Right atrium auricular region (tissue), 2 donors: ENCODE results near the gene ADK. TPM values are rescaled to one million over a fixed set of nuclear protein-coding genes. Genes with fewer than 3 reads are reported as not detected.

Source experiments
- DNase-seq: peaks from one replicate; pipeline ENCODE4 v3.0.0-alpha.2; 2019; ENCODE audit warnings: low spot score
- H3K27ac ChIP-seq, 2 donors: fragments of 200-600 bp; sonication (generic); 1 replicate in 1 of 2; 2 replicates in 1 of 2; pipeline ENCODE4 v1.5.1; 2016 to 2019
- H3K27me3 ChIP-seq, 2 donors: fragments of 200-600 bp; sonication (generic); one replicate each; pipeline versions ENCODE4 v1.5.1 to v1.6.0; 2017 to 2019
- H3K36me3 ChIP-seq: fragments of 200-600 bp; sonication (generic); one replicate; pipeline ENCODE4 v1.5.1; 2016
- H3K4me1 ChIP-seq, 2 donors: fragments of 200-600 bp; sonication (generic); one replicate each; pipeline versions ENCODE4 v1.5.1 to v1.6.0; 2017 to 2019
- H3K4me3 ChIP-seq, 2 donors: fragments of 200-600 bp; sonication (generic); 1 replicate in 1 of 2; 2 replicates in 1 of 2; pipeline ENCODE4 v1.5.1; 2017 to 2019; ENCODE audit warnings: mild to moderate bottlenecking in 1 of 2, moderate library complexity in 1 of 2
- H3K9me3 ChIP-seq, 2 donors: fragments of 200-600 bp; sonication (generic); one replicate each; pipeline ENCODE4 v1.5.1; 2019
- total RNA-seq, 2 donors: library from RNA; depleted of rRNA; stranded (reverse); fragments of >200 nt; gene quantifications; one replicate each; pipeline ENCODE4 v1.1.0, GENCODE V29; 2016
- TF ChIP-seq, protein P1 (sequence below), 2 donors: fragments of 200-600 bp; sonication (generic); IDR thresholded peaks; one replicate each; pipeline ENCODE4 v1.5.1; 2019; ENCODE audit warnings: antibody characterized with exemption in 2 of 2

Gene ADK
- total RNA-seq, 2 donors from 2014 or later, result 23.7 to 31.6 TPM

DNA sequence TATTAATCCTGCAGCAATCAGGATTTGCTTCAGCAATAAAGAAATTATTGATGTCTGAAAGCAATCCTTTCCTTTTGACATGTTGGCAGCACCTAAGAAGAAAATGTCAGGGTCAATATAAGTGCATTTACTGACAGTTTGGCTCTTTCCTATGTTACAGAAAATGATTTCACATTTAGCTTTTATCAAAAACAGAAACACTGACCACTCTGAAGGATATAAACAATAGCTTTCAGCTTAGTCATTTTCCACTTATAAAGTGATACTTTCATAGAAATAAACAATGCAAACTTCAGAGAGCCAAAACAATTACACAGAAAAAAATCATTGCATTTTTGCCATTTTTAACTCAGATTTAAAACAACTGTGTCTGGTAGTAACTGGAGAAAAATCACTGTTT is 349.8 kb downstream of the ADK start:
- Histone ChIP-seq H3K4me1 (peaks cover 0 to 7% of the 10 kb centered on the region in 2 donors), H3K36me3 (no peaks in the 10 kb centered on the region), H3K27me3 (no peaks in the 10 kb centered on the region), H3K9me3 (no peaks in the 10 kb centered on the region), H3K27ac (no peak overlapping the region), H3K4me3 (no peak overlapping the region)
- no peak for DNase-seq
- TF ChIP-seq, protein P1, sequence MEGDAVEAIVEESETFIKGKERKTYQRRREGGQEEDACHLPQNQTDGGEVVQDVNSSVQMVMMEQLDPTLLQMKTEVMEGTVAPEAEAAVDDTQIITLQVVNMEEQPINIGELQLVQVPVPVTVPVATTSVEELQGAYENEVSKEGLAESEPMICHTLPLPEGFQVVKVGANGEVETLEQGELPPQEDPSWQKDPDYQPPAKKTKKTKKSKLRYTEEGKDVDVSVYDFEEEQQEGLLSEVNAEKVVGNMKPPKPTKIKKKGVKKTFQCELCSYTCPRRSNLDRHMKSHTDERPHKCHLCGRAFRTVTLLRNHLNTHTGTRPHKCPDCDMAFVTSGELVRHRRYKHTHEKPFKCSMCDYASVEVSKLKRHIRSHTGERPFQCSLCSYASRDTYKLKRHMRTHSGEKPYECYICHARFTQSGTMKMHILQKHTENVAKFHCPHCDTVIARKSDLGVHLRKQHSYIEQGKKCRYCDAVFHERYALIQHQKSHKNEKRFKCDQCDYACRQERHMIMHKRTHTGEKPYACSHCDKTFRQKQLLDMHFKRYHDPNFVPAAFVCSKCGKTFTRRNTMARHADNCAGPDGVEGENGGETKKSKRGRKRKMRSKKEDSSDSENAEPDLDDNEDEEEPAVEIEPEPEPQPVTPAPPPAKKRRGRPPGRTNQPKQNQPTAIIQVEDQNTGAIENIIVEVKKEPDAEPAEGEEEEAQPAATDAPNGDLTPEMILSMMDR (IDR thresholded peaks at IDR 0.05), result no peak

DNA sequence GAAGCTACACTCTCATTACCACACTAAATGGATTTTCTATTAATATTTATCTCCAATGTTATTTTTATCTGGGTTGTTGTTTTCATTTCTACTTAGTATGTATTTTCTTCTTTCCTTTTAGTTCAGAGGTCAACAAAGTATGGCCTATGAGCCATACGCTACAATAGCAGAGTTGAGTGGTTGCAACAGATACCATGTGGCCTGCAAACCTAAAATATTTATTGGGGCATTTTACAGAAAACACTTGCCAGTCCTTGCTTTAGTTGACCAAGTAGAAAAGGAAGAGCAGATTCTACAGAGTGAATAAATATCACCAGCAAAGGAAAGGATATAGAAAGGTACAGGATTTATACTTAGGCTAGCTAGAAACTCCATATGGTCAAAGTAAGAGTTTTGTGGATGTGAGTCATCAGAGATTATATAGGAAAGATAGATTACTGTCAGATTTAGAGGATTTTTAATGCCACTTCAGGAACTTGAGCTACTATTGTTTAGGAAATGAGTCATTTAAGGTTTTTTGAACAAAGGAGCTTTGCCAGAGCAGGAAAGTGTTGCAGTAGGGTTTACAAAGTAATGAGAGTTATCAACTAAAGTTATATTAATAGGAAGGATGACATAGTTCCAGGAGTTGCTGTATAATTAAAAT is 352.1 kb downstream of the ADK start:
- TF ChIP-seq, protein P1 (IDR thresholded peaks at IDR 0.05), result no peak
- Histone ChIP-seq H3K9me3 (no peaks in the 10 kb centered on the region), H3K4me3 (no peak overlapping the region), H3K27me3 (no peaks in the 10 kb centered on the region), H3K4me1 (peaks cover 0 to 7% of the 10 kb centered on the region in 2 donors), H3K36me3 (no peaks in the 10 kb centered on the region), H3K27ac (no peak overlapping the region)
- DNase-seq, result no peak

DNA sequence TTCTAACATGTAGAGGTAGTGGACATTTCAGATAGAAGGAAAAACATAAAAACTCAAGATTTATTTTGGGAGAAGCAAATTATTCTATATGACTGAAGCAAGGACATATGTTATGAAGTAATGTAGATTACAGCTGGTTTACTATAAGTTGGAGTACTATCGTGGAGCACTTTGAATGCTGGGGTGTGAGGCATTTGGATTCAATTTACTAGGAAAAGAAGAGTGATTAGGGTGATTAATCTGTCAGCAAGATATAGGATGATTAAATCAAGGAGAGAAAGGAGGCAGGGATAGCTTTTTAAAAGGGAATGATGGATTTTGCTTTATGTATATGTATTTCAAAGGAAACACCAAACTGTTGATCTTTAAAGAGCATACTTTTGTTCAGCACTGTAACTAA is 356.9 kb downstream of the ADK start:
- no peaks in the 10 kb centered on the region for H3K27me3 ChIP-seq
- no peaks in the 10 kb centered on the region for H3K36me3 ChIP-seq
- H3K27ac ChIP-seq, result no peak overlapping the region
- no peaks in the 10 kb centered on the region for H3K4me1 ChIP-seq
- TF ChIP-seq, protein P1 (IDR thresholded peaks at IDR 0.05), result no peak
- H3K4me3 ChIP-seq, result no peak overlapping the region
- H3K9me3 ChIP-seq, result peaks cover 0 to 22% of the 10 kb centered on the region in 2 donors
- no peak for DNase-seq

DNA sequence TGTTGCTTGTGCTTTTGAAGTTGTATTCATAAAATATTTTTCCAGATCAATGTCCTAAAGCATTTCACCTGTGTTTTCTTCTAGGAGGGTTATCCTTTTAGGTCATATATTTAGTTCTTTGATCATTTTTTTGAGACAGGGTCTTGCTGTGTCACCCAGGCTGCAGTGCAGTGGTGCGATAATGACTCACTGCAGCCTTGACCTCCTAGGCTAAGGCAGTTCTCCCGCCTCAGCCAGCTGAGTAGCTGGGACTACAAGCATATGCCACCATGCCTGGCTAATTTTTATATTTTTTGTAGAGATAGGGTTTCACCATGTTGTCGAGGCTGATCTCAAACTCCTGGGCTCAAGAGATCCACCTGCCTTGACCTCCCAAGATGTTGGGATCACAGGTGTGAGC is 359.6 kb downstream of the ADK start:
- Histone ChIP-seq H3K9me3 (peaks cover 4 to 45% of the 10 kb centered on the region in 2 donors), H3K27ac (no peak overlapping the region), H3K36me3 (no peaks in the 10 kb centered on the region), H3K4me3 (no peak overlapping the region), H3K27me3 (no peaks in the 10 kb centered on the region), H3K4me1 (no peaks in the 10 kb centered on the region)
- TF ChIP-seq, protein P1 (IDR thresholded peaks at IDR 0.05), result no peak
- no peak for DNase-seq

DNA sequence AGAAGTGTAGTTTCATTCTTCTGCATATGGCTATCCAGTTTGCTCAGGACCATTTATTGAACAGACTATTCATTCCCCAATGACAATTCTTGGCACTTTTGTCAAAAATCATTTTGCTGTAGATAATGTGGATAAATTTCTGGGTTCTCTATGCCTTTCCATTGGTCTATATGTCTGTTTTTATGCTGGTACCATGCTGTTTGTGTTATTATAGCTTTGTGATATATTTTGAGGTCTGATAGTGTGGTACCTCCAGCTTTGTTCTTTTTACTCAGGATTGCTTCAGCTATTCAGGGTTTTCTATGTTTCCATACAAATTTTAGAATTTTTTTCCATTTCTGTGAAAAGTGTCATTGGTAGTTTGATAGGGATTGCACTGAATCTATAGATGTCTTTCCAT is 360.0 kb downstream of the ADK start:
- no peak for DNase-seq
- no peaks in the 10 kb centered on the region for H3K4me1 ChIP-seq
- no peak overlapping the region for H3K27ac ChIP-seq
- H3K4me3 ChIP-seq, result no peak overlapping the region
- H3K9me3 ChIP-seq, result peaks cover 4 to 45% of the 10 kb centered on the region in 2 donors
- H3K36me3 ChIP-seq, result no peaks in the 10 kb centered on the region
- TF ChIP-seq, protein P1 (IDR thresholded peaks at IDR 0.05), result no peak
- no peaks in the 10 kb centered on the region for H3K27me3 ChIP-seq

DNA sequence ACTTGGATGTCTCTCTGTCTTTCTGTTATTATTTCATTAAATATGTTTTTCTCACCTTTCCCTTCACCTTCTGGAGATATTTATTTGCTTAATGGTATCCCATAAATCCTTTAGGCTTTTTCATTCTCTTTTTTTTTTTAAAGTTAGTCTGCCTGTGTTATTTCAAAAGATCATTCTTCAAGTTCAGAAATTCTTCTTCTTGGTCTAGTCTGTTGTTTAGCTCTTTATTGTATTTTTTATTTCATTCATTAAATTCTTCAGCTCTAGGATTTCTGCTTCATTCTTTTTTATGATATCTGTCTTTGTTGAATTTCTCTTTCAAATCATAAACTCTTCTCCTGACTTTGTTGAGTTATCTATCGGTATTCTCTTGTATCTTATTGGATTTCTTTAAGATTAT is 363.3 kb downstream of the ADK start:
- DNase-seq, result no peak
- Histone ChIP-seq H3K27ac (no peak overlapping the region), H3K9me3 (peaks cover 4 to 45% of the 10 kb centered on the region in 2 donors), H3K4me3 (no peak overlapping the region), H3K4me1 (no peaks in the 10 kb centered on the region), H3K27me3 (no peaks in the 10 kb centered on the region), H3K36me3 (no peaks in the 10 kb centered on the region)
- TF ChIP-seq, protein P1 (IDR thresholded peaks at IDR 0.05), result no peak
